Kidney (tissue), 14 donors: ENCODE measurements around the gene EPB41L5. TPM values are rescaled to one million over a fixed set of nuclear protein-coding genes. Genes with fewer than 3 reads are reported as not detected.

Experiments used
- DNase-seq, 5 donors: peaks; one replicate each; pipeline ENCODE4 v3.0.0-alpha.2; 2013 to 2020
- FAIRE-seq: peaks from 2 replicates; lab custom pipeline; 2012; peaks lifted over from hg19 to GRCh38; lab: Jason Lieb, UNC
- H3K27ac ChIP-seq, 2 donors: one replicate each; pipeline ENCODE4 v1.7.0; 2013; ENCODE audit warnings: low read depth in 2 of 2, low read length in 2 of 2, inconsistent platforms in 1 of 2
- H3K27me3 ChIP-seq: one replicate; pipeline ENCODE4 v1.7.1; 2013; ENCODE audit warnings: low read length, inconsistent platforms; ENCODE audit not compliant: control insufficient read depth, insufficient read depth
- H3K36me3 ChIP-seq, 3 donors: one replicate each; pipeline versions ENCODE4 v1.7.0 to v1.7.1; 2013; ENCODE audit warnings: low read length in 3 of 3, control low read depth in 1 of 3, inconsistent platforms in 1 of 3; ENCODE audit not compliant: insufficient read depth in 3 of 3, control insufficient read depth in 2 of 3
- H3K4me1 ChIP-seq, 3 donors: one replicate each; pipeline versions ENCODE4 v1.7.0 to v1.7.1; 2013; ENCODE audit warnings: low read length in 3 of 3, inconsistent platforms in 1 of 3, low read depth in 1 of 3; ENCODE audit not compliant: control insufficient read depth in 2 of 3, insufficient read depth in 2 of 3
- H3K4me3 ChIP-seq, 3 donors: one replicate each; pipeline versions ENCODE4 v1.7.0 to v1.8.1; 2013; ENCODE audit warnings: low read length in 3 of 3, control low read depth in 1 of 3, inconsistent platforms in 1 of 3
- H3K9ac ChIP-seq, 3 donors: one replicate each; pipeline versions ENCODE4 v1.7.0 to v1.7.1; 2013; ENCODE audit warnings: low read length in 3 of 3, control low read depth in 1 of 3, inconsistent platforms in 1 of 3
- H3K9me3 ChIP-seq, 3 donors: one replicate each; pipeline versions ENCODE4 v1.7.0 to v1.7.1; 2013; ENCODE audit warnings: low read length in 3 of 3, control low read depth in 1 of 3, inconsistent platforms in 1 of 3; ENCODE audit not compliant: control insufficient read depth in 2 of 3, insufficient read depth in 1 of 3
- CTCF ChIP-seq: IDR thresholded peaks from 3 replicates; pipeline ENCODE4 v1.5.1; 2012; ENCODE audit warnings: mild to moderate bottlenecking, moderate library complexity, borderline replicate concordance; ENCODE audit not compliant: insufficient read depth; ENCODE audit errors: extremely low read depth
- intact Hi-C: fragments of 100-400 bp; cut with DNase I; formaldehyde crosslinking; loops from one replicate; pipeline ENCODE4 v1.11.1; 2022
- polyA plus RNA-seq: library from polyadenylated mRNA; stranded (reverse); fragments of 350-450 nt; fragmentation: Illumina TruSeq; extraction: RNeasy Lipid Tissue Mini Kit (QIAGEN cat#74804); gene quantifications from one replicate; pipeline ENCODE4 v1.2.3, GENCODE V29; 2014; ENCODE audit warnings: low read depth, low replicate concordance; ENCODE audit not compliant: insufficient read depth
- total RNA-seq: library from RNA; stranded (reverse); fragmentation: NEBNext Ultra II Directional; extraction: Animal tissue kit (Norgen Biotek cat#: 25700); gene quantifications from one replicate; pipeline ENCODE4 v1.2.1, GENCODE V29; 2021
- donor health status: control.
- donor health status: control.
- donor health status: control.
- donor health status: control.
- donor health status: control.
- donor health status: DM: yes; HTN: yes; CAD: no.
- donor health status: Normal renal cell carcinoma (clear cell type).

The EPB41L5 gene
- total and polyA plus RNA-seq, 2 donors from 2014 or later = 28.2 to 49.4 TPM

- TF ChIP-seq CTCF = peak; percentile 8
- H3K27me3 ChIP-seq = no peaks in the 10 kb centered on the region
- FAIRE-seq (no peak), DNase-seq (no peak)
- no peak overlapping the region for H3K27ac ChIP-seq
- intact Hi-C loops = no loop called here
- H3K36me3 ChIP-seq = no peaks in the 10 kb centered on the region
- H3K9ac ChIP-seq = no peak overlapping the region
- H3K4me3 ChIP-seq = no peak overlapping the region
- peaks cover 0 to 5% (median 3%) of the 10 kb centered on the region in 3 donors for H3K4me1 ChIP-seq
- no peaks in the 10 kb centered on the region for H3K9me3 ChIP-seq
These were observed 193.2 kb downstream of the EPB41L5 start for GRCh38 chr2:120206022-120206581.

GRCh38 chr2:120208381-120209353 is 195.8 kb downstream of the EPB41L5 start:
- intact Hi-C loops = no loop called here
- H3K9ac ChIP-seq = no peak overlapping the region
- TF ChIP-seq CTCF = no peak
- FAIRE-seq = no peak
- no peak overlapping the region for H3K4me3 ChIP-seq
- H3K36me3 ChIP-seq = no peaks in the 10 kb centered on the region
- no peaks in the 10 kb centered on the region for H3K9me3 ChIP-seq
- no peak for DNase-seq
- peaks cover 0 to 3% (median 2%) of the 10 kb centered on the region in 3 donors for H3K4me1 ChIP-seq
- no peaks in the 10 kb centered on the region for H3K27me3 ChIP-seq
- no peak overlapping the region for H3K27ac ChIP-seq

- no peaks in the 10 kb centered on the region for H3K36me3 ChIP-seq
- peak in 1 of 5 donors; percentile 58 for DNase-seq
- FAIRE-seq = no peak
- intact Hi-C loops = no loop called here
- no peaks in the 10 kb centered on the region for H3K4me1 ChIP-seq
- H3K27ac ChIP-seq = no peak overlapping the region
- no peak overlapping the region for H3K9ac ChIP-seq
- no peak for TF ChIP-seq CTCF
- H3K4me3 ChIP-seq = no peak overlapping the region
- H3K9me3 ChIP-seq = no peaks in the 10 kb centered on the region
- no peaks in the 10 kb centered on the region for H3K27me3 ChIP-seq
These were observed 196.8 kb downstream of the EPB41L5 start for GRCh38 chr2:120209427-120210269.
